ENCODE results near the gene KAT8. TPM values are rescaled to one million over a fixed set of nuclear protein-coding genes. Genes with fewer than 3 reads are reported as not detected.

KAT8 gene
- total RNA-seq, 1 experiment from 2014 or later, result 35.1 TPM

GRCh38 chr16:31141489-31142108 is 24.1 kb downstream of the KAT8 start:
- Histone ChIP-seq H3K79me2 (ENCODE audit: low read length) (no peaks in the 10 kb centered on the region), H3K27me3 (ENCODE audit: low read length) (no peaks in the 10 kb centered on the region), H4K20me1 (ENCODE audit: low read length) (no peaks in the 10 kb centered on the region), H3K4me1 (ENCODE audit: insufficient read depth, low read length) (peaks cover 21% of the 10 kb centered on the region), H3K9ac (ENCODE audit: low read length) (peak overlapping the region; percentile 59), H3K9me2 (replicated peaks; ENCODE audit: low read length) (no peaks in the 10 kb centered on the region), H3K9me3 (ENCODE audit: low read length) (no peaks in the 10 kb centered on the region), H2AFZ (ENCODE audit: low read length) (peak overlapping the region; percentile 63), H3F3A (ENCODE audit: low read length, unreplicated experiment) (no peaks in the 10 kb centered on the region), H3K27ac (ENCODE audit: low read length) (peak overlapping the region; percentile 70), H3K4me2 (ENCODE audit: low read length) (peak overlapping the region; percentile 76), H3K36me3 (ENCODE audit: low read depth, low read length) (no peaks in the 10 kb centered on the region), H3K4me3 (ENCODE audit: low read length) (peak overlapping the region; percentile 50)
- DNase-seq (no peak), ATAC-seq (peak; percentile 17)
- ChIA-PET POLR2A (ENCODE audit: unreplicated experiment) (interaction anchor here (0.5 to 1.4 kb wide), 10 partner anchors 10 to 211 kb away, joined by 3 to 14 read pairs (median 6); partner anchors contain the start of genes FUS, KAT8 and VKORC1), CTCF (interaction anchor here (0.6 to 1.7 kb wide), 9 partner anchors 15 to 758 kb away, joined by 3 to 26 read pairs (median 5); partner anchors contain the start of genes FUS, HSD3B7, KAT8 and ZNF267)
- TSS peak; percentile 71 for BruUV-seq (replicated peaks)
- intact Hi-C loops (cut with micrococcal nuclease), result loop anchor here (1.0 to 10.0 kb wide), 4 partner anchors 25 to 301 kb away; partner anchors contain the start of genes KAT8, VKORC1 and ZNF843
- TF ChIP-seq CTCF (conservative IDR thresholded peaks at IDR 0.05; ENCODE audit: low read depth, low read length) (no peak), EZH2 (IDR thresholded peaks at IDR 0.05; ENCODE audit: low read length, unreplicated experiment) (no peak), EZH2phosphoT487 (IDR thresholded peaks at IDR 0.05; ENCODE audit: borderline replicate concordance, low read length) (no peak)

- H3K79me2 ChIP-seq (ENCODE audit: low read length), result no peaks in the 10 kb centered on the region
- no peaks in the 10 kb centered on the region for H3K9me3 ChIP-seq (ENCODE audit: low read length)
- intact Hi-C loops (cut with micrococcal nuclease), result loop anchor here (1.0 to 10.0 kb wide), 4 partner anchors 26 to 300 kb away; partner anchors contain the start of genes KAT8, VKORC1 and ZNF843
- no peaks in the 10 kb centered on the region for H3K9me2 ChIP-seq (replicated peaks; ENCODE audit: low read length)
- H3F3A ChIP-seq (ENCODE audit: low read length, unreplicated experiment), result no peaks in the 10 kb centered on the region
- peak overlapping the region; percentile 81 for H3K4me2 ChIP-seq (ENCODE audit: low read length)
- H2AFZ ChIP-seq (ENCODE audit: low read length), result peak overlapping the region; percentile 78
- peak overlapping the region; percentile 58 for H3K4me3 ChIP-seq (ENCODE audit: low read length)
- no peaks in the 10 kb centered on the region for H4K20me1 ChIP-seq (ENCODE audit: low read length)
- no TSS peak for BruUV-seq (replicated peaks)
- peaks cover 21% of the 10 kb centered on the region for H3K4me1 ChIP-seq (ENCODE audit: insufficient read depth, low read length)
- TF ChIP-seq EZH2 (IDR thresholded peaks at IDR 0.05; ENCODE audit: low read length, unreplicated experiment) (no peak), CTCF (conservative IDR thresholded peaks at IDR 0.05; ENCODE audit: low read depth, low read length) (peak; percentile 77)
- H3K36me3 ChIP-seq (ENCODE audit: low read depth, low read length), result no peaks in the 10 kb centered on the region
- ChIA-PET POLR2A (ENCODE audit: unreplicated experiment) (interaction anchor here (0.5 to 1.4 kb wide), 11 partner anchors 11 to 211 kb away, joined by 3 to 14 read pairs (median 5); partner anchors contain the start of genes FUS, KAT8 and VKORC1), CTCF (interaction anchor here (0.5 to 1.7 kb wide), 12 partner anchors 14 to 759 kb away, joined by 3 to 26 read pairs (median 5); partner anchors contain the start of genes FUS, HSD3B7, KAT8 and ZNF267)
- ATAC-seq, result peak; percentile 78
- peak overlapping the region; percentile 70 for H3K27ac ChIP-seq (ENCODE audit: low read length)
- peak; percentile 96 for DNase-seq
- H3K9ac ChIP-seq (ENCODE audit: low read length), result peak overlapping the region; percentile 59
- H3K27me3 ChIP-seq (ENCODE audit: low read length), result no peaks in the 10 kb centered on the region
These were observed 24.9 kb downstream of the KAT8 start for GRCh38 chr16:31142109-31143010.

All from PC-3 (cell line).